Uterus (tissue), 4 donors: ENCODE data around the gene MANEAL. TPM values are rescaled to one million over a fixed set of nuclear protein-coding genes. Genes with fewer than 3 reads are reported as not detected.
A peak's percentile ranks its signal among the peaks of the same experiment; 100 is the strongest.

Experiments used
- DNase-seq, 2 donors: peaks; one replicate each; pipeline ENCODE4 v3.0.0-alpha.2; 2019 to 2020
- H3K27ac ChIP-seq, 2 donors: fragments of 200-600 bp; sonication (generic); 1 replicate in 1 of 2; 2 replicates in 1 of 2; pipeline ENCODE4 v1.5.1; 2016 to 2018
- H3K27me3 ChIP-seq, 2 donors: fragments of 200-600 bp; sonication (generic); one replicate each; pipeline ENCODE4 v1.5.1; 2018 to 2019; ENCODE audit warnings: control low read depth in 1 of 2
- H3K36me3 ChIP-seq, 2 donors: fragments of 200-600 bp; sonication (generic); one replicate each; pipeline ENCODE4 v1.5.1; 2019; ENCODE audit warnings: control low read depth in 1 of 2
- H3K4me1 ChIP-seq, 2 donors: fragments of 200-600 bp; sonication (generic); one replicate each; pipeline ENCODE4 v1.5.1; 2018 to 2019; ENCODE audit warnings: control low read depth in 1 of 2
- H3K4me3 ChIP-seq, 2 donors: fragments of 200-600 bp; sonication (generic); 1 replicate in 1 of 2; 2 replicates in 1 of 2; pipeline ENCODE4 v1.5.1; 2018 to 2019; ENCODE audit warnings: mild to moderate bottlenecking in 1 of 2
- H3K9me3 ChIP-seq, 2 donors: fragments of 200-600 bp; sonication (generic); one replicate each; pipeline ENCODE4 v1.5.1; 2019; ENCODE audit warnings: control low read depth in 1 of 2
- CTCF ChIP-seq, 4 experiments: fragments of 200-600 bp in 2 of 4; fragments of 450-650 bp in 2 of 4; sonication (generic) in 2 of 4; IDR thresholded peaks; one replicate each; pipeline ENCODE4 v1.5.1; 2016 to 2019; ENCODE audit warnings: antibody characterized with exemption in 4 of 4, mild to moderate bottlenecking in 2 of 4, moderate library complexity in 1 of 4
- POLR2A ChIP-seq, 2 donors: fragments of 450-650 bp; IDR thresholded peaks; one replicate each; pipeline ENCODE4 v1.6.1; 2016; ENCODE audit warnings: antibody characterized with exemption in 2 of 2, mild to moderate bottlenecking in 1 of 2, moderate library complexity in 1 of 2
- intact Hi-C: fragments of 100-400 bp; cut with DNase I; formaldehyde crosslinking; loops from one replicate; pipeline ENCODE4 v1.15.1; 2023; ENCODE audit warnings: low total_unique reads
- total RNA-seq, 4 donors: library from RNA; depleted of rRNA in 3 of 4; stranded (reverse); fragments of >200 nt in 3 of 4; gene quantifications; one replicate each; pipeline versions ENCODE4 v1.1.0 to v1.2.4, GENCODE V29; 2014 to 2023
- donor health status: DM: yes; HTN: yes; CAD: no.

MANEAL gene
- total RNA-seq, 4 donors from 2014 or later: 1.8 to 2.6 TPM; not detected in 2

GRCh38 chr1:37792943-37793686, 532 bp upstream of the MANEAL start:
- Histone ChIP-seq H3K27ac (no peak overlapping the region), H3K4me1 (peaks cover 0 to 4% of the 10 kb centered on the region in 2 donors), H3K36me3 (no peaks in the 10 kb centered on the region), H3K9me3 (no peaks in the 10 kb centered on the region), H3K27me3 (no peaks in the 10 kb centered on the region), H3K4me3 (peak overlapping the region; percentile 32 to 54)
- DNase-seq: no peak
- intact Hi-C loops: no loop called here
- TF ChIP-seq CTCF (IDR thresholded peaks at IDR 0.05) (no peak), POLR2A (IDR thresholded peaks at IDR 0.05) (no peak)

GRCh38 chr1:37794372-37795339, 1.0 kb downstream of the MANEAL start:
- no peak for TF ChIP-seq POLR2A (IDR thresholded peaks at IDR 0.05)
- TF ChIP-seq CTCF (IDR thresholded peaks at IDR 0.05): no peak

GRCh38 chr1:37795340-37796125, 1.9 kb downstream of the MANEAL start:
- Histone ChIP-seq H3K36me3 (no peaks in the 10 kb centered on the region), H3K4me1 (peaks cover 0 to 4% of the 10 kb centered on the region in 2 donors), H3K9me3 (no peaks in the 10 kb centered on the region), H3K27me3 (no peaks in the 10 kb centered on the region), H3K4me3 (no peak overlapping the region), H3K27ac (no peak overlapping the region)
- intact Hi-C loops: no loop called here
- no peak for TF ChIP-seq CTCF (IDR thresholded peaks at IDR 0.05)
- no peak for TF ChIP-seq POLR2A (IDR thresholded peaks at IDR 0.05)
- DNase-seq: peak in 1 of 2 donors; percentile 41

More at GRCh38 chr1:37794372-37795339, 1.0 kb downstream of the MANEAL start:
- H3K27me3 ChIP-seq: no peaks in the 10 kb centered on the region
- no peaks in the 10 kb centered on the region for H3K9me3 ChIP-seq
- no peak overlapping the region for H3K27ac ChIP-seq
- intact Hi-C loops: no loop called here
- H3K4me3 ChIP-seq: peak overlapping the region in 1 of 2 donors; percentile 54
- no peak for DNase-seq
- H3K36me3 ChIP-seq: no peaks in the 10 kb centered on the region
- peaks cover 0 to 4% of the 10 kb centered on the region in 2 donors for H3K4me1 ChIP-seq

DNA sequence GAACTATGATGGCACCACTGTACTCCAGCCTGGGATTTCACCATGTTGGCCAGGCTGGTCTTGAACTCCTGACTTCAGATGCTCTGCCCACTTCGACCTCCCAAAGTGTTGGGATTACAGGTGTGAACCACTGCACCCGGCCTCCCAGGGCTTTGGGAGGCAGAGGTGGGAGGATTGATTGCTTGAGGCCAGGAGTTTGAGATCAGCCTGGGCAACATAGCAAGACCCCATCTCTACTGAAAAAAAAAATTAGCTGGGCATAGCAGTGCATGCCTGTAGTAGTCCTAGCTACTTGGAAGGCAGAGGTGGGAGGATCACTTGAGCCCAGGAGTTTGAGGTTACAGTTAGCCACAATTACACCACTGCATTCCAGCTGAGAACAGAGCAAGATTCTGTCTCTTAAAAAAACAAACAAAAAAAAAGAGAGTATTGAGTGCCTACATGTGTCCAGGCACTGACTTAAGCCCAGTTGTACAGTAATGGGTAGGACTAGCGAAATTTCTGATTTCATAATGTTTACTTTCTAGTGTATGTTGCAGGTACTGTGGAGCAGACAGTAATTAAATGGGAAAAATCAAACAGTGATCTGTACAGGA, 4.2 kb downstream of the MANEAL start:
- H3K4me3 ChIP-seq: no peak overlapping the region
- no peaks in the 10 kb centered on the region for H3K9me3 ChIP-seq
- TF ChIP-seq CTCF (IDR thresholded peaks at IDR 0.05) (no peak), POLR2A (IDR thresholded peaks at IDR 0.05) (no peak)
- peaks cover 0 to 4% of the 10 kb centered on the region in 2 donors for H3K4me1 ChIP-seq
- no peaks in the 10 kb centered on the region for H3K27me3 ChIP-seq
- intact Hi-C loops: no loop called here
- DNase-seq: no peak
- no peak overlapping the region for H3K27ac ChIP-seq
- H3K36me3 ChIP-seq: no peaks in the 10 kb centered on the region
